ENCODE measurements around the gene ABCA2.

- TF ChIP-seq CTCF (IDR thresholded peaks at IDR 0.05): no peak
- TF ChIP-seq EZH2phosphoT487 (IDR thresholded peaks at IDR 0.05): no peak
Measured at GRCh38 chr9:137044037-137044436, 16.0 kb upstream of the ABCA2 start.
